ENCODE measurements around the gene KCNT1. TPM values are rescaled to one million over a fixed set of nuclear protein-coding genes. Genes with fewer than 3 reads are reported as not detected.

The KCNT1 gene
- total RNA-seq, 6 experiments from 2014 or later = not detected

- H3K36me3 Mint-ChIP-seq (ENCODE audit: low read depth) = no peaks in the 10 kb centered on the region
- no peak for TF ChIP-seq CTCF (IDR thresholded peaks at IDR 0.05)
- DNase-seq = no peak
- no peaks in the 10 kb centered on the region for H3K4me1 Mint-ChIP-seq (ENCODE audit: low read depth)
- no peak overlapping the region for H3K4me3 Mint-ChIP-seq
- peaks cover 5% of the 10 kb centered on the region; the same call in 1 of the 2 replicates for H3K9me3 Mint-ChIP-seq
- peaks cover 13% of the 10 kb centered on the region for H3K27me3 Mint-ChIP-seq (ENCODE audit: insufficient read depth)
- no peak overlapping the region for H3K27ac Mint-ChIP-seq
These were observed 11.0 kb upstream of the KCNT1 start for GRCh38 chr9:135690836-135691570.

- Mint-ChIP-seq H3K36me3 (ENCODE audit: low read depth) (no peaks in the 10 kb centered on the region), H3K4me3 (no peak overlapping the region), H3K9me3 (peaks cover 5% of the 10 kb centered on the region; the same call in 1 of the 2 replicates), H3K27ac (no peak overlapping the region), H3K4me1 (ENCODE audit: low read depth) (no peaks in the 10 kb centered on the region), H3K27me3 (ENCODE audit: insufficient read depth) (peaks cover 16% of the 10 kb centered on the region)
- DNase-seq = no peak
- no peak for TF ChIP-seq CTCF (IDR thresholded peaks at IDR 0.05)
These were observed 9.6 kb upstream of the KCNT1 start for GRCh38 chr9:135692410-135692809.

DNA sequence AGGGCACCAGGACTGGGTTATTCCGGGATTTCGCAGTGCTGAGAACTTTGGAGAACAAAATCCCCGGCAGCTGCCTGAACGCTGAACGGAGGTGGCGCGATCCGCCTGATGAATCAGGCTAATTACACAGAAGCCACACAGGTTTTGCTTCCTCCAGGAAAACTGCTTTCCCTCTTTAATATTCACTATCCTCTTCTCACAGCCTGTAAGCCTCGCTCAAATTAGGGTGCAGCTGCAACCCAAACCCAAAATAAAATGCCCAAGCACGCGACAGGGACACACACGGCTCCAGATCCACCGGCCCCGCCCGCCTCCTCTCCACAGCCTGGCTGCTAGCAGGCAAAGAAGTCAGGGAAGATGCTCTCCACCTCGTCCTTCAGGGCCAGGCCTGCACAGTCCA is 8.7 kb upstream of the KCNT1 start:
- H3K27me3 Mint-ChIP-seq (ENCODE audit: insufficient read depth) = peaks cover 22% of the 10 kb centered on the region
- H3K27ac Mint-ChIP-seq = no peak overlapping the region
- TF ChIP-seq CTCF (IDR thresholded peaks at IDR 0.05) = no peak
- no peaks in the 10 kb centered on the region for H3K36me3 Mint-ChIP-seq (ENCODE audit: low read depth)
- DNase-seq = no peak
- H3K9me3 Mint-ChIP-seq = peaks cover 5% of the 10 kb centered on the region; the same call in 1 of the 2 replicates
- no peak overlapping the region for H3K4me3 Mint-ChIP-seq
- H3K4me1 Mint-ChIP-seq (ENCODE audit: low read depth) = no peaks in the 10 kb centered on the region

GRCh38 chr9:135693771-135694170 is 8.2 kb upstream of the KCNT1 start:
- Mint-ChIP-seq H3K4me1 (ENCODE audit: low read depth) (no peaks in the 10 kb centered on the region), H3K9me3 (peaks cover 5% of the 10 kb centered on the region; the same call in 1 of the 2 replicates), H3K27me3 (ENCODE audit: insufficient read depth) (peaks cover 22% of the 10 kb centered on the region), H3K27ac (no peak overlapping the region), H3K4me3 (no peak overlapping the region), H3K36me3 (ENCODE audit: low read depth) (no peaks in the 10 kb centered on the region)
- no peak for DNase-seq
- no peak for TF ChIP-seq CTCF (IDR thresholded peaks at IDR 0.05)

DNA sequence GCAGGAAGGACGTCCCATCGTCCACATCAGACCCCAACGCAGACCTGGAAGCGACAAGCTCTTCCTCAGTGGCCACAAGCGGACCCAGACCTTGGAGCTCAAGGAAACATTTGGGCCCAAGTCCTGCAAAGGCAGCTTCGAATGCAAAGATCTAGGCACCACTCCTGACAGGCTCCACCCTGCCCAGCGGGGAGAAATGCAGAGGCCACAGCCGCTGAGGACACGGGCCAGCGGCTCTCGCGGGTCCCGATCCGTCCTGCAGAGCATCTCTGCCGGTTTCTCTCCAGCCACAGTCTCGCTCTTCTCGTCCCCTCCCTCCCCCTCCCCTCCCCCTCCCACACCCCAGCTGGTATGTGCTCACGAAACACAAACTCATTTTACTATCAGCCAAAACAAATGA is 7.6 kb upstream of the KCNT1 start:
- TF ChIP-seq CTCF (IDR thresholded peaks at IDR 0.05) = no peak
- no peaks in the 10 kb centered on the region for H3K4me1 Mint-ChIP-seq (ENCODE audit: low read depth)
- H3K27me3 Mint-ChIP-seq (ENCODE audit: insufficient read depth) = peaks cover 20% of the 10 kb centered on the region
- no peak overlapping the region for H3K27ac Mint-ChIP-seq
- H3K4me3 Mint-ChIP-seq = no peak overlapping the region
- peaks cover 5% of the 10 kb centered on the region; the same call in 1 of the 2 replicates for H3K9me3 Mint-ChIP-seq
- DNase-seq = no peak
- H3K36me3 Mint-ChIP-seq (ENCODE audit: low read depth) = no peaks in the 10 kb centered on the region
